Measurements from ENCODE around the gene SLC30A2. TPM values are rescaled to one million over a fixed set of nuclear protein-coding genes. Genes with fewer than 3 reads are reported as not detected.

The SLC30A2 gene
- total and polyA plus RNA-seq, 10 of the 15 experiments (the other 5 are each of a cell fraction or from before 2014, with no cell fraction given), result 0.13 TPM; not detected in 9

GRCh38 chr1:26044414-26044813 is 1.5 kb downstream of the SLC30A2 start:
- H3K4me2 ChIP-seq (ENCODE audit: control insufficient read depth, insufficient read depth), result no peak overlapping the region
- no peaks in the 10 kb centered on the region for H3K4me1 ChIP-seq (ENCODE audit: control insufficient read depth, insufficient read depth, low read length)
- WGBS (ENCODE audit: insufficient coverage, insufficient replicate concordance, low lambda C conversion rate, missing lambda C conversion rate), result 37% methylated on average over 3 of the region's 3 CpGs
- H3K27ac ChIP-seq (ENCODE audit: control insufficient read depth, insufficient read depth), result no peak overlapping the region
- TF ChIP-seq POLR2A (IDR thresholded peaks at IDR 0.05; ENCODE audit: low read depth, low read length), result no peak
- POLR2A ChIA-PET, result no interaction called here
- DNase-seq (ENCODE audit: low read depth, low spot score) (no peak), FAIRE-seq (no peak), ATAC-seq (no peak)
- H2AFZ ChIP-seq (ENCODE audit: control insufficient read depth, low read depth, low read length), result no peak overlapping the region
- H3K9ac ChIP-seq (ENCODE audit: control insufficient read depth, insufficient read depth, low read length), result no peak overlapping the region
- SMC1A ChIA-PET (ENCODE audit: uncharacterized antibody, unreplicated experiment), result interaction anchor here (1.9 kb wide), 1 partner anchor 15 kb away, joined by 5 read pairs; no protein-coding TSS in a partner anchor
- no peaks in the 10 kb centered on the region for H3K36me3 ChIP-seq (ENCODE audit: control insufficient read depth in 2 of 2, insufficient read depth in 2 of 2, low read length in 1 of 2)
- peaks cover 13 to 18% of the 10 kb centered on the region in 2 experiments for H3K27me3 ChIP-seq (replicated peaks in 1 of 2; ENCODE audit: control insufficient read depth in 2 of 2, insufficient read depth in 2 of 2, low read length in 1 of 2)
- no peaks in the 10 kb centered on the region for H3K9me3 ChIP-seq (replicated peaks; ENCODE audit: control insufficient read depth, insufficient read depth, low read length)
- H3K4me3 ChIP-seq, result no peak overlapping the region
- RAD21 ChIA-PET (ENCODE audit: unreplicated experiment), result no interaction called here
- CTCF ChIA-PET, result interaction anchor here (0.7 to 1.0 kb wide), 3 partner anchors 10 to 15 kb away, joined by 3 read pairs; no protein-coding TSS in a partner anchor
- in situ Hi-C loops (cut with MboI), result no loop called here
- no TSS peak for BruUV-seq (replicated peaks)
- H3K79me2 ChIP-seq (ENCODE audit: control insufficient read depth, insufficient read depth, low read length), result no peaks in the 10 kb centered on the region
- H4K20me1 ChIP-seq (ENCODE audit: control insufficient read depth, insufficient read depth), result no peaks in the 10 kb centered on the region
- intact Hi-C loops (cut with micrococcal nuclease; ENCODE audit: unreplicated experiment), result no loop called here

GRCh38 chr1:26043765-26044164 is 2.2 kb downstream of the SLC30A2 start:
- no TSS peak for BruUV-seq (replicated peaks)
- no peak for FAIRE-seq
- no peaks in the 10 kb centered on the region for H3K79me2 ChIP-seq (ENCODE audit: control insufficient read depth, insufficient read depth, low read length)
- no peak overlapping the region for H3K4me3 ChIP-seq
- POLR2A ChIA-PET, result no interaction called here
- SMC1A ChIA-PET (ENCODE audit: uncharacterized antibody, unreplicated experiment), result interaction anchor here (0.6 to 1.9 kb wide), 2 partner anchors 14 to 242 kb away, joined by 3 to 5 read pairs; no protein-coding TSS in a partner anchor
- no peak for DNase-seq (ENCODE audit: low read depth, low spot score)
- no peaks in the 10 kb centered on the region for H3K4me1 ChIP-seq (ENCODE audit: control insufficient read depth, insufficient read depth, low read length)
- H3K27me3 ChIP-seq (replicated peaks in 1 of 2; ENCODE audit: control insufficient read depth in 2 of 2, insufficient read depth in 2 of 2, low read length in 1 of 2), result peaks cover 13 to 14% of the 10 kb centered on the region in 2 experiments
- in situ Hi-C loops (cut with MboI), result no loop called here
- RAD21 ChIA-PET (ENCODE audit: unreplicated experiment), result no interaction called here
- intact Hi-C loops (cut with micrococcal nuclease; ENCODE audit: unreplicated experiment), result no loop called here
- no peak for ATAC-seq
- no peaks in the 10 kb centered on the region for H4K20me1 ChIP-seq (ENCODE audit: control insufficient read depth, insufficient read depth)
- 8% methylated on average over 2 of the region's 2 CpGs for WGBS (ENCODE audit: insufficient coverage, insufficient replicate concordance, low lambda C conversion rate, missing lambda C conversion rate)
- TF ChIP-seq ZSCAN29 (IDR thresholded peaks at IDR 0.05), result no peak
- no peak for TF ChIP-seq CUX1 (IDR thresholded peaks at IDR 0.05; ENCODE audit: insufficient replicate concordance, low read depth, low read length)
- no peak for TF ChIP-seq TBL1XR1 (IDR thresholded peaks at IDR 0.05; ENCODE audit: low read depth, low read length)
- no peak for TF ChIP-seq NR2C1 (IDR thresholded peaks at IDR 0.05)
- no peak for TF ChIP-seq SMARCA5 (IDR thresholded peaks at IDR 0.05)
- no peak for TF ChIP-seq IKZF1 (conservative IDR thresholded peaks at IDR 0.05)
- no peak for TF ChIP-seq BCLAF1 (IDR thresholded peaks at IDR 0.05)
- TF ChIP-seq IRF4 (IDR thresholded peaks at IDR 0.05; ENCODE audit: low read depth, low read length), result no peak
- H3K9me3 ChIP-seq (replicated peaks; ENCODE audit: control insufficient read depth, insufficient read depth, low read length), result no peaks in the 10 kb centered on the region
- no peak overlapping the region for H3K9ac ChIP-seq (ENCODE audit: control insufficient read depth, insufficient read depth, low read length)
- CTCF ChIA-PET, result interaction anchor here (0.7 to 1.4 kb wide), 3 partner anchors 11 to 101 kb away, joined by 3 read pairs; no protein-coding TSS in a partner anchor
- H3K27ac ChIP-seq (ENCODE audit: control insufficient read depth, insufficient read depth), result no peak overlapping the region
- no peak overlapping the region for H3K4me2 ChIP-seq (ENCODE audit: control insufficient read depth, insufficient read depth)
- no peak overlapping the region for H2AFZ ChIP-seq (ENCODE audit: control insufficient read depth, low read depth, low read length)
- H3K36me3 ChIP-seq (ENCODE audit: control insufficient read depth in 2 of 2, insufficient read depth in 2 of 2, low read length in 1 of 2), result no peaks in the 10 kb centered on the region
